Loucy (cell line): ENCODE data around the gene ENTREP3.

Experiments used
- H2AFZ ChIP-seq: fragments of 200-600 bp; sonication (generic); 2 replicates; pipeline ENCODE4 v1.6.0; 2016; ENCODE audit warnings: antibody characterized with exemption, mild to moderate bottlenecking, low read length, moderate library complexity
- H3F3A ChIP-seq: fragments of 200-600 bp; 2 replicates; pipeline ENCODE4 v1.6.0; 2016; ENCODE audit warnings: antibody characterized with exemption, low read depth, mild to moderate bottlenecking
- H3K27me3 ChIP-seq: fragments of 200-600 bp; sonication (generic); 2 replicates; pipeline ENCODE4 v1.6.1; 2014; ENCODE audit warnings: low read length, mild to moderate bottlenecking; ENCODE audit not compliant: insufficient read depth, poor library complexity, severe bottlenecking
- H3K36me3 ChIP-seq: fragments of 200-600 bp; sonication (generic); 2 replicates; pipeline ENCODE4 v1.6.1; 2016; ENCODE audit warnings: low read length; ENCODE audit not compliant: insufficient read depth
- H3K4me1 ChIP-seq: fragments of 200-600 bp; sonication (generic); 2 replicates; pipeline ENCODE4 v1.5.1; 2014; ENCODE audit warnings: low read length, mild to moderate bottlenecking; ENCODE audit not compliant: insufficient read depth, poor library complexity, severe bottlenecking
- H3K4me2 ChIP-seq: fragments of 200-600 bp; sonication (generic); 2 replicates; pipeline ENCODE4 v1.6.0; 2014; ENCODE audit warnings: antibody characterized with exemption, low read length, low read depth, mild to moderate bottlenecking; ENCODE audit not compliant: poor library complexity, severe bottlenecking
- H3K4me3 ChIP-seq: fragments of 200-600 bp; sonication (generic); 2 replicates; pipeline ENCODE4 v1.5.1; 2014; ENCODE audit warnings: low read length, mild to moderate bottlenecking, mixed read lengths; ENCODE audit not compliant: poor library complexity, severe bottlenecking
- H3K79me2 ChIP-seq: fragments of 200-600 bp; sonication (generic); 2 replicates; pipeline ENCODE4 v1.6.1; 2014; ENCODE audit warnings: low read length; ENCODE audit not compliant: insufficient read depth
- H3K9ac ChIP-seq: fragments of 200-600 bp; sonication (generic); 2 replicates; pipeline ENCODE4 v1.6.0; 2014; ENCODE audit warnings: mild to moderate bottlenecking, low read depth, low read length, moderate library complexity; ENCODE audit not compliant: poor library complexity, severe bottlenecking
- H3K9me2 ChIP-seq: fragments of 200-600 bp; sonication (generic); replicated peaks from 2 replicates; pipeline ENCODE4 v1.6.1; 2016; ENCODE audit warnings: low read depth, low read length, mixed read lengths
- H3K9me3 ChIP-seq: fragments of 200-600 bp; sonication (generic); 2 replicates; pipeline ENCODE4 v1.6.1; 2014; ENCODE audit warnings: mild to moderate bottlenecking, antibody characterized with exemption, low read length, low read depth; ENCODE audit not compliant: insufficient read depth
- H4K20me1 ChIP-seq: fragments of 200-600 bp; sonication (generic); 2 replicates; pipeline ENCODE4 v1.6.0; 2014; ENCODE audit warnings: antibody characterized with exemption, low read length, mild to moderate bottlenecking; ENCODE audit not compliant: insufficient read depth, poor library complexity, severe bottlenecking
- EZH2phosphoT487 ChIP-seq: fragments of 200-600 bp; IDR thresholded peaks from 2 replicates; pipeline ENCODE4 v1.6.1; 2018; ENCODE audit warnings: antibody characterized with exemption, mild to moderate bottlenecking, moderate library complexity, borderline replicate concordance
- TF ChIP-seq, protein P1 (sequence below): fragments of 200-600 bp; sonication (generic); conservative IDR thresholded peaks from 2 replicates; pipeline ENCODE4 v1.5.1; 2014; ENCODE audit warnings: mild to moderate bottlenecking, antibody characterized with exemption, low read length

ENTREP3 gene

DNA sequence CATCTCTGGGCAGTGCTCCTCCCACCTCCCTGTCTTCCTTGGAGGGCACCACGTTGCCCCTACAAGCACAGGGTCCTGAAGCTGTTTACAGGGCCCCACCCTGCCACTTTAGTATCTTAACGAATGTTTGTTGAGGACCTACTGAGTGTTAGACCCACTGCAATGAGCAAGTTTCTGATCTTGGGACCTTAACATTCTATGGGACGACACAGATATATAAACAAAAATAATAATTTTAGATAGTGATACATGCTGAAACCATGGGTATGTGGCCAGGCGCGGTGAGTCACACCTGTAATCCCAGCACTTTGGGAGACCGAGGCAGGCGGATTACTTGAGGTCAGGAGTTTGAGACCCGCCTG is 10.1 kb downstream of the ENTREP3 start:
- Histone ChIP-seq H3K4me2 (peak overlapping the region; percentile 84), H3K9me3 (no peaks in the 10 kb centered on the region), H3K79me2 (peaks cover 24% of the 10 kb centered on the region), H3K4me3 (peak overlapping the region; percentile 82), H3K36me3 (no peaks in the 10 kb centered on the region), H3K4me1 (peaks cover 33% of the 10 kb centered on the region), H3K9me2 (no peaks in the 10 kb centered on the region), H4K20me1 (no peaks in the 10 kb centered on the region), H3F3A (0 out of 2 replicates have a peak, but pooled peaks cover 4% of the 10 kb centered on the region), H3K9ac (peak overlapping the region; percentile 83), H3K27me3 (no peaks in the 10 kb centered on the region), H2AFZ (peak overlapping the region; percentile 94)
- TF ChIP-seq, protein P1, sequence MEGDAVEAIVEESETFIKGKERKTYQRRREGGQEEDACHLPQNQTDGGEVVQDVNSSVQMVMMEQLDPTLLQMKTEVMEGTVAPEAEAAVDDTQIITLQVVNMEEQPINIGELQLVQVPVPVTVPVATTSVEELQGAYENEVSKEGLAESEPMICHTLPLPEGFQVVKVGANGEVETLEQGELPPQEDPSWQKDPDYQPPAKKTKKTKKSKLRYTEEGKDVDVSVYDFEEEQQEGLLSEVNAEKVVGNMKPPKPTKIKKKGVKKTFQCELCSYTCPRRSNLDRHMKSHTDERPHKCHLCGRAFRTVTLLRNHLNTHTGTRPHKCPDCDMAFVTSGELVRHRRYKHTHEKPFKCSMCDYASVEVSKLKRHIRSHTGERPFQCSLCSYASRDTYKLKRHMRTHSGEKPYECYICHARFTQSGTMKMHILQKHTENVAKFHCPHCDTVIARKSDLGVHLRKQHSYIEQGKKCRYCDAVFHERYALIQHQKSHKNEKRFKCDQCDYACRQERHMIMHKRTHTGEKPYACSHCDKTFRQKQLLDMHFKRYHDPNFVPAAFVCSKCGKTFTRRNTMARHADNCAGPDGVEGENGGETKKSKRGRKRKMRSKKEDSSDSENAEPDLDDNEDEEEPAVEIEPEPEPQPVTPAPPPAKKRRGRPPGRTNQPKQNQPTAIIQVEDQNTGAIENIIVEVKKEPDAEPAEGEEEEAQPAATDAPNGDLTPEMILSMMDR: no peak
- no peak for TF ChIP-seq EZH2phosphoT487

DNA sequence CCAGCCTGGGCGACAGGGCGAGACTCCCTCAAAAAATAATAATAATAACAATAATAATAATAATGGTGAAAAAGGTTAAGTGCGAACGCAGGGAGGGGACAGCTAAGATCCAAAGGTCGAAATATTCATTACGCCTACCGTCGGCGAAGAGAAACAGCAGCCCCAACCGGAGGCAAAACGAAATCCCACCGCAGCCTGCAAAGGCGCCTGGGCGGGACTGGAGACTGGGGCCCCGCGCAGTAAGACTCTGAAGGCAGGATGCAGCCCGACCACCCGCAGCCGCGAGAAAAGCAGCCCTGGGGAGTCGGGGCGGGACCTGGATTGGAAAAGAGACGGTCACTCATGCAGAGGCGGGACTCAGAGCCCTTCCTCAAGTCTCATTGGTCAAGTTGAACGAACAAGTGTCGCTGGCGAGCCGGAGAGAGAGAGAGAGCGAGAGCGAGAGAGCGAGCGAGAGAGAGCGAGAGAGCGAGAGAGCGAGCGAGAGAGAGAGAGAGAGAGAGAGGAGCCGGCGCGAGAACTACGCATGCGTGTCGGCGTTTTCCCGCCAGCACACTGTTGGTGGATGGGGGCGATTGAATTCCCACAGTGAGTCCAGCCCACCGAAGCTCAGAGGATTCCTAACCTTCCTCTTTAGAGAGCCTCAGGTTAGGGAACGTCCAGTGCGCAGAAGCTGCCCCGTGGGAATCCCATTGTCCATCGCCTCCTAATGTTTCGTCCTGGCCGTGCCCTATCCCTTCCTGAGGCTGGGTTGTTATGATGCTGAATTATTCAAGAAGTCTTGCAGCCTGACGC is 10.7 kb downstream of the ENTREP3 start:
- 0 out of 2 replicates have a peak, but pooled peaks cover 4% of the 10 kb centered on the region for H3F3A ChIP-seq
- H2AFZ ChIP-seq: peak overlapping the region; percentile 94
- peak overlapping the region; percentile 90 for H3K4me2 ChIP-seq
- H3K9ac ChIP-seq: peak overlapping the region; percentile 92
- H3K27me3 ChIP-seq: no peaks in the 10 kb centered on the region
- peaks cover 29% of the 10 kb centered on the region for H3K4me1 ChIP-seq
- H4K20me1 ChIP-seq: no peaks in the 10 kb centered on the region
- peaks cover 24% of the 10 kb centered on the region for H3K79me2 ChIP-seq
- H3K9me2 ChIP-seq: no peaks in the 10 kb centered on the region
- H3K4me3 ChIP-seq: peak overlapping the region; percentile 82
- H3K36me3 ChIP-seq: no peaks in the 10 kb centered on the region
- no peaks in the 10 kb centered on the region for H3K9me3 ChIP-seq
- TF ChIP-seq EZH2phosphoT487: no peak
- TF ChIP-seq, protein P1: peak; percentile 43

DNA sequence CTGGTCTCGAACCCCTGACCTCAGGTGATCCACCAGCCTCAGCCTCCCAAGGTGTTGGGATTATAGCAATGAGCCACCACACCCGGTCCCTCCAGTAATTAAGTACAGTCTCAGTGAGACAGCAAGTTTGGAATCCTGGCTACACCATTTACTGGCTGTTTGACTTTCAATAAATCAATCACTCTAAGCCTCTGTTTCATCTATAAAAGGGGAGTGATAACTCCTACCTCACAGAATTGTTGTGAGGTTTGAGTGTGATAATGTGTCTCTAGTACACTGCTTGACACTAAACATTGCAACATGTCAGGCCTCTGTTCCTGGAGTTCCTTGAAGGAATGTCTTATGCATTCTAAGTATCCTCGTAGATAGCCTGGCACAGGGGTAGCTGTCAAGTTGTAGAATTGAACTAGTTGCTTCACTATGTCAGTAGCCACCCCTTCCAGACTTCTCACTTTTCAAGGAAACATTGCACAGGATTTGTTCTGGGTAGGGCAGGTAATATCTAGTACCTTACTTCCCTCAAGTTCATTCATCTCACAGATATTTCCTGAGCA is 12.4 kb downstream of the ENTREP3 start:
- Histone ChIP-seq H3K9me2 (no peaks in the 10 kb centered on the region), H3K36me3 (no peaks in the 10 kb centered on the region), H3K27me3 (no peaks in the 10 kb centered on the region), H2AFZ (no peak overlapping the region), H3K4me2 (peak overlapping the region; percentile 90), H3K9ac (peak overlapping the region; percentile 92), H3K79me2 (peaks cover 24% of the 10 kb centered on the region), H4K20me1 (no peaks in the 10 kb centered on the region), H3K9me3 (no peaks in the 10 kb centered on the region), H3F3A (0 out of 2 replicates have a peak, but pooled peaks cover 4% of the 10 kb centered on the region), H3K4me1 (peaks cover 29% of the 10 kb centered on the region), H3K4me3 (peak overlapping the region; percentile 82)
- no peak for TF ChIP-seq EZH2phosphoT487
- TF ChIP-seq, protein P1: no peak
